Renal cortical epithelial cell (primary cell): Measurements from ENCODE around the gene CYP19A1. TPM values are rescaled to one million over a fixed set of nuclear protein-coding genes. Genes with fewer than 3 reads are reported as not detected.

Source experiments
- DNase-seq: peaks from one replicate; pipeline ENCODE4 v3.0.0-alpha.2; 2011; ENCODE audit warnings: low read depth
- total RNA-seq: library from RNA; depleted of rRNA; stranded (reverse); fragments of >200 nt; gene quantifications from 2 replicates; pipeline ENCODE4 v1.2.3, GENCODE V29; 2014

CYP19A1 gene
- total RNA-seq, 1 donor from 2014 or later: not detected

DNA sequence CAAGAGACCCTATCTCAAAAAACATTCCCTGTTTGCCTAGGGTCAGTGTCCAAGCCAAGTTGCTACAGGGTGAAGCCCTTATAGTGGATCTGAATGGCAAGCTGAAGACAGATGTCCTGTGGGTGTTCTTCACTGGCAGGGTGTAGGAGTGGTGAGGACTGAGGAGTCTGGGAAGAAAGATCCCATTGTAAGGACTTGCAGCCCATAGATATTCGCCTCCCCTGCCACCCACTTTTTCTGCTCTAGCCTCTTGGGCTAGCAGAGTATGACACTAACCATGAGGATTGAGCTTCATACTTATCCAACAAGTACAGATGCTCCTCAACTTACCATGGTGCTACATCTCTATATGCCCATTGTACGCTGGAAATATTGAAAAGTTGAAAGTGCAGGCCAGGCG is 13.2 kb downstream of the CYP19A1 start:
- no peak for DNase-seq

DNA sequence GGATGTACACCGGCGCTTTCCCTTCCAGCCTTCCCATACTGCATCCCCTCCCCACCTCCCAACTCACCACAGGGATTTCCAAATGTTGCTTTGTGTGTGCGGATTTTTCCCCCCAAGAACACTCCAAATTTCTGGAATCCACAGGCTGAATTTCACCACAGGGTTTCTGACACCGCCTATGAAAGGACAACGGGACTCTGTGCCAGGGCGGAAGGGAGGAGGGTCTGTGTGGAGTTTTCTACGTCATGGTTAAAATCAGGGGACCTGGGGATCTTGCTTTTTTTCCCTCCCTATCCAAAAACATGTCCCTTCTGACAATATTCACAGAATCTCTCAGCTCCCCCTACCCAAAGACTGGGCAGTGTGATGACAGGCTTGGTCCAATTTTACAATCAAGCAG is 14.6 kb downstream of the CYP19A1 start:
- no peak for DNase-seq

DNA sequence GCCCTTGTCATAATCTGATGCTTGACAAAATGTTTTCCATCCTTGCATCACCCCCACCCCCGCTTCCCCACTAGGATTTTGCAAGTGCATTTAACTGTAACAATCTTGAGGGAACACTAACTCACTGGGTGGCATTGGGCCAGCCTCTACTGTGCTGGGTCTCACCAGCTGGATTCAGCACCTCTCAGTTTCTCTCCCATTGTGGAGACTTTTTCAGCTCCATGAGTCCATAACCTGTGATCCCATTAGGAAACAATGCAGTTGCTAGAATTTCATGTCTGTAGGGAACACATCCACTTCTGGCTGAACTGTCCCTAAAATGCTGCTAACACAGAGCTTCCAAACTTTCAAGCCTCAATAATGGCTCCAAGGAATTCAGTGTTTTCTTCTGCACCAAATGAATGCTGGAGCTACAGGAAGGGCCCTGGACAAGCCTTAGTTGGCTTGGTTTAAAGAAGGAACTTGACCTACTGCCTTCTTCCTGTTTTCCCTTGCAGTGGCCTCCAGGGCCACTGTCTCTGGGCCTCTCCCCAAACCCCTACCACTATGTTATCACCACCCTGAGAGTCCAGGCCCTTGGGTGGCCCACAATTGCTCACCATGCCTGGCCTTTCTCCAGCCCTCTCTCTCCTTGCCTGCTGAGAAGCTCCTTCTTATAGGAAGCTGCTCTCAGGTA is 15.6 kb downstream of the CYP19A1 start:
- DNase-seq: no peak

DNA sequence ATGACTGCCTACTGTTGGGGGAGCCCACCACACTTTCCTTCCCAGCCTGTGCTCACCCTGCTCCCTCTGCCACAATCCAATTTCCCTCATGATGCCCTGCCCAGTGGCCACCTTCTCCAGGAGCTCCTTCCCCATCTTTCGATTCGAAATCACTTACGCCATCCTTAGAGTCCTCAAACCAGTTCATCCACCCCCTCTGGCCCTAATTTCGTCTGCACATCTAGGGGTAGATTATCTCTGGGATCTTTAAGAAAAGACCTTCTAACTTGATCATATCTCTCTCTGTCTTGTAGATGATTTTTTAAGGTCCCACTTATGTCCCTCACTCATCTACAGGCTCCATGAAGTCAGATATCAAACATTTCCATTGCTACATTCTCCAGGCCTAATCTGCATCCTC is 17.1 kb downstream of the CYP19A1 start:
- no peak for DNase-seq

DNA sequence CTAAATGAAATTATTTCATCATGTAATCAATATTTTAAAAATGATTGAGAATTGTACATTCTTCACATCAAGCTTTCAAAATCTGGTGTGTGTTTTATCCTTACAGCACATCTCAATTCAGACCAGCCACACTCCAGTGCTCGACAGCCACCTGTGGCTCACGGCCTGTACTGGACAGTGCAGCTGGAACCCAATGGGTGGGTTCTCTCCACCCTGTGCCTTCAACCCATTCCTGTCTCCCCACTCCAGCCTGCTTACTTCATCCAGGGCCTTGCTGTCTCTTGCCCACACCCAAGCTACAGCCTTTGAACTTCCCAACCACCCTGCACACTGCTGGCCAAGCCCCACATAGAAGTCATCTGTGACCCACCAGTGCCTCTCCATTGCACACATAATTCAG is 17.6 kb downstream of the CYP19A1 start:
- DNase-seq: no peak

DNA sequence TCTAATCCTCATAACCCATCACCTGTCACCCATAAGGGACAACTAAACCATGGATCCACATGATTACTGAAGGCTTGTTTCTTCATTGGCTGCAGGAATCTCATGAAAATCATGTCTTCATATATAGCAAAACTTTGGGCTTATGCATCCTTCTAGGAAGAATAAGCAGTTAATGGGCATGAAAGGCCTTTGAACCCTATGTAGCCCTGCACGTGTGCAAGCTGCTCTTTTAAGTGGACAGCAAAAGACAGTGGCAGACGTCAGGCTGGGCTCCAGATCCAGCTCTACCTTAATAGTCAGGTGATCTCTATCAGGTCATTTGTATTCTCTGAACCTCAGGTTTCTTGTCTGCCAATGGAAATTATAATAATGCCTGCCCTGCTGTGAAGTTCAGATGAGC is 18.9 kb downstream of the CYP19A1 start:
- DNase-seq: no peak

DNA sequence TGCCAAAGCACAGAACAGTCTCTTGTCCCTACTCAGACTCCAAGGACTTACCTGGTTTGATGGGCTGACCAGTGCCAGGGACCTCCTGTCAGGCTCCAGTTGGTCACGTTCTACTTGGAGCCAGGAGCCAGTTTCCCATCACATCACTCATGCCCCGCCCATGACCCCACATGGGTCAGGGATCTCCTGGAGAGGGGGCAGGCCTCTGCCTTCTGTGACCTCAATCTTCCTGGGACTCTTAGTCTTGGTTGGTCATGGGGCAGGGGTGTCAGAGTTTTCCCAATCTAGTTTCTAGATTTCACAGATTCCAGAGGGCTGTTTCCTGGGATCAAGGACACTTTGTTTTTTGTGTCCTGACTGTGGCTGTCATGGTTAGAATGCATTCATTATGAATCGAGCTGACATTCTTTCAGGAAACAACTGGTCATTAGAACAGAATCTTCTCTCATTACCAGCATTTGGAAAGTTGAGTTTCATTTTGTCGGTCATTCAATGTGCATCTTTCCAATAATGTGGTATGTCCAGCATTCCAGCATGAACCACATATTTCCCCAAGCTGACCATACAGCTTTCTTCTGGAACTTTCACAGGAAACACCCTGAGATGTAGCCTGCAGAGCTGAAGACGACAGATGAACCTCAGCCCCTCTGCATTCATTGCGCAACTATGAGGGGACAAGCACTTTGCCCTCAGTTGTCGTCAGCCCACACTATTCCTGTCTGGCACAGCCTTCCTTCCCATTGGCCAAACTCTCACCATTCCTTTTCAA is 19.8 kb downstream of the CYP19A1 start:
- no peak for DNase-seq

DNA sequence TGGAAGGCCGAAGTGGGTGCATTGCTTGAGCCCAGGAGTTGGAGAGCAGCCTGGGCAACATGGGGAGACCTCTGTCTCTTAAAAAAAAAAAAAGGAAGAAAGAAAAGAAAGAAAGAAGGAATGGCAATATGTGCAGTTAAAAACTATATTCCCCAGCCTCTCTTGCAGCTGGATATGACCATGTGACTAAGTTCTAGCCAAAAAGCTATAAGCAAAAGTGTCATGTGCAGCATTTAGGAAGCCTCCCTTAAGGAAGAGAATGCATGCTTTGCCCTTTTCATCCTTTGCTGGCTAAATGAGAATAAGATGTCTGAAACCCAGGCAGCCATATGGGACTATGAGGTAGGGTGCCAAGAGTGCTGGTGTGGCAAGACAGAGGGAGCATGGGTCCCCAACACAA is 21.8 kb downstream of the CYP19A1 start:
- no peak for DNase-seq

DNA sequence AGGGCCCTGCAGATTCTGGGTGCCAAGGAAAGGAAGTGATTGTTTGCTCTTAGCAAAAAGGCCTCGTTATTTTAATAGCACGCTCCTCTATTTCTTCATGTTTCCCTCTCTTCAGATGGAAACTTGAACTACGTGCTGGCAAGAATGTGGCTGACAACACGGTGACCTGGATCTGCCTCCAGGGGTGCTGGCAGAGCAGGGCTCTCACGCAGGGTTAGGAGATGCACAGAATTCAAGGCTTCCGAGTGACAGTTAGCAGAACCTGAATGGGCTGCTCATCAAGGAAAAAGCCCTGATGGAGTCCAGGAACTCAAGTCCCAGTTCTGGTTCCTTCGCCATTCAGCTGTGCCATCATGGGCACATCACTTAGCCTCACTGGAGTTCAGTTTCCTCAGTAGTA is 22.7 kb downstream of the CYP19A1 start:
- no peak for DNase-seq

DNA sequence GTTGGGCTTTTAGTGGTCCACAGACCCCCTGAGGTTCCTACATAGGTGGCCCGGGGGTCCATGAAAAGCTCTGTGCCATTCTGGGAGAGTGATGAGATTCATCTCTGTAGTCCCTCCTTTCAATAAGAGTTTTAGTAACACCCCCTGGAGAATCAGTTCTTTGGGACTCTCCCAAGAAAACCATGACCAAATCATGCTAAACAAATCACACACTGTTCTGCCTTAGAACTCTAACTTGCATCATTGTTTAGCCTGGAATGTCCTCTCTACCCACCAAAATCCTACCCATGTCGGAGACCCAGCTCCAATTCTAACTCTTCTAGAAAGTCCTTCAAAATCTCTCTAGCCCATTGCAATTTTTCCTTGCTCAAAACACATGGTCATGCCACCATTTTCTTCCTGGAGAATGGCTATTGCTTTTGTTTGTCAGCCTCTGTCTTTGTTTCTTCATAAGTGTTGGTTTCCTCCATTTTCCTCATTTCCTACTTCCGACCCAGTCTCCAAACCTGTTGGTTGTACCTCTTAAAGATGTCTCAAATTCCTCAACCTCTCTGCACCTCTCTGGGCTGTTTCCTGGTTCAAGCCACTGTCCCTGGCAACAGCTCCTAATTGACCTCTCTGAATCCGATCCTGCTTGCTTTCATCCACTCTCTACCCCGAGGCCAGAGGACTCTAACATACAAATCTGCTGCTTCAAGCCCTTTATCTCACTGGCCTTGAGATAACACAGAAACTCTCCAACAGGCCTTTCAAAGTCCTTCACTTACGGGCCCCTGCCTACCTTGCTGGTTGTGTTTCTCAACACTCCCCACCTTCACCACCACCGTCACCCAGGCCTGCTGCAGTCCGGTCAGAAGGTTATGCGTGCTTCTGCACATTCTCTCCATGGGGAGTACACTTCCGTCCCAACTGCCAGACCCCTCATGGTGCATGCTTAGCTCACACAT is 23.7 kb downstream of the CYP19A1 start:
- DNase-seq: no peak

DNA sequence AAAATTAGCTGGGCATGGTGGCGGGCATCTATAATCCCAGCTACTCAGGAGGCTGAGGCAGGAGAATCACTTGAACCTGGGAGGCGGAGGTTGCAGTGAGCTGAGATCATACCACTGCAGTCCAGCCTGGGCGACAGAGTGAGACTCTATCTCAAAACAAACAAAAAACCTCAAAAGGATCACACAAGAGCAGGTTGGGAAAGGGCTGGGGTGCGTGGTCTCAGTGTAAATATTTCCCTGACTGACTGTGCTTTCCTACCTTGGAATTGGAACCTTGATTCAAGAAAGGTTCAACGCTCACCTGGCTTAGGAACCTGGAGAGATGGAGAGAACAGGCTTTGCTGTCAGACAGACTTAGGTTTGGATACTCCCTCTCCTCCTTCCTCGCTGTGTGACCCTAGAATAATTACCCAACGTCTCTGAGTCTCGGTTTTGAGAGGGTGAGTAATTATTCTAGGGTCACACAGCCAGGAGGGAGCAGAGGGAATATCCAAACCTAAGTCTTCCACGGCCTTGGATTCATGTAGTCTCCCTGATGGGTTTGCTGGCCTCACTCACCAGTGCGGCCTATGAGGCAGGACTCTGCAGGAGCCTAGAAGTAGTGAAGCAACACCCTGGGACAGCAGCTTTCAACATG is 24.6 kb downstream of the CYP19A1 start:
- DNase-seq: no peak

DNA sequence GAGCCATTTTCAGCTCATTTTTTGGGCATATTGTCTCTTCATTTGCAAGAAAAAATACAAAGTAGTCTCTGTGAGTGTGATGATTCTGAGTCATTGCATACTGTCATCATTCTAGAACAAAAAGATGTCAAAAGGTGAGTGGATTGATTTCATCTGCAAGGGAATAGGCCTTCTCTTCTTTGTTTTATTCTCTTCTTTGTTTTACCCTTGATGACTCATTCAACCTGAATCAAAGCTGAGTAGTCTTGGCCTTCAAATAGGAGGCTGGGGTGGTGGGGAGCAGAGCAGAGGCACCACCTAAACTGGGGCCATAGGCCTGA is 25.4 kb downstream of the CYP19A1 start:
- peak; percentile 79 for DNase-seq

DNA sequence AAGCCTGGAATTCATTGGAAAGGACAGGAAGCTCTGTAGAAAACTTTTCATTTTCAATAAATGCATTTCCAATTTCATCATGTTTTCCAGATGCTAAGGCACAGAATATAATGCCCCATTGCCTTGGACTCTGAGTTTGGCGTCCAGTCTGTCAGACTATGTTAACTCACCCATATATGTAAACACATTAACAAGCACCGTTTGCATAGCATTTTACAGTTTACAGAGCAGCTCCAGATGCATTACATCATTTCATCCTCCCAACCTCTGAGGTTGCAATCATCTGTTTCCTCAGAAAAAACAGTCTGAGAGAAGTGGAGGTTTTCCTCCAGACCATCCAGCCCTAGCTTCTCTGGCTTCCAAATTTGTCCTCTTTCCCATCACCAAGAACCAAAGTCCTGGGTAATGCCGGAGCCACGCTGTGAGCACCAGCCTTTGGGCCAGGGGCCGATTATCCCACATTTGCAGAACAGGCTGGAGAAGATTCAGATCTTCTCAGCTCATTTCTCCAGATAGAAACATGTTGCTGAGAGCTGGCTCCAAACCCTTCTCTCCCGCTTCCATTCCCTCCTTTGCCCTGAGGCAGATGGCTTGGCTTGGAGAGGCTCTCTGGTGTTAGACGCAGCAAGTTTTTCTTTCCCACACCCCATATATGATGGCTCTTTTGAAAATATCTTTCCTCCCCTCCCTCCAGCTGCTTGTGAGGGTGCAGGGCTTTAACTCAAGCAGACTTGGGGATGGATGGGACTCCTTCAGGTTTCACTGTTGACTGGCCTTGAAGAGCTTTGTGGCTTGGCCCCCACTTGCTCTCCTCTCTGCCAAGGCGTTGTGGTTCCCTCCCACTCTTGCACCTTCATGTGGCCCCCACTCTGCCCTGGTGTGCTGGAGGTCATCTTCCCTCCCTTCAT is 26.0 kb downstream of the CYP19A1 start:
- DNase-seq: no peak

DNA sequence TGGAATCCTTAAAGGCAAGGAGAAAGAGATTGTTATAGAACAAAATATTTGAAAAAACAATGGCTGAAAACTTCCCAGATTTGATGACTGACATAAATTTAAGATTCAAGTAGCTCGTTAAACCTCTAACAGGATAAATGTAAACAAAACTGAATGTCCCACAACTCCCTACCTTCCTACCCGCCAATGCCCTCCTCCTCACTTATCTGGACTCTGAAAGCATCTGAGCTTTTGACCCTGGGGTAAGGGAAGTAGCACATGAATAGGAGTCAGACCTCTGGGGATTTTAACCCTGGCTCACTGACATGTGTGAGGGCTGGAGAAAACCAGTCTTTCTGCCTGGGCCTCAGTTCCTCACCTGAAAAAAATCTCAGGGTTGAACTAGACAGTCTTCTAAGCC is 26.9 kb downstream of the CYP19A1 start:
- DNase-seq: no peak

DNA sequence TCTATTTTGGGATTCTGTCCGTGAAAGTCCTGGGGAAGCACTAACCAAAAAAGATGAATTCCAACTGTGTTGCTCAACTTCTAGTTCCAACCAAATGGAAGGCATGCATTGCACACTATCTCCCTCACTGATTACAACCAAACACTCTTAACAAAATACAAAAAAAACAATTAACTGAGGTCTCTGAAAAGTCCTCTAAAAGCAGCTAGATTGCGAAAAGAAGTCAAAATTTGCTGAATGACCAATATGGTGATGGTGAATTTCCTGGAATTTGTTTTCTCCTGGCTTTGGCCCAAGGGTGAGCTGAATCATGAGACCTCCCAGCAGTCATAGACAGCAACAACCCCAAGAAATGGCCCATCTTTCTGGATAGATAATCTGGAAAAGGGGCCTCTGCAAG is 28.3 kb downstream of the CYP19A1 start:
- no peak for DNase-seq

DNA sequence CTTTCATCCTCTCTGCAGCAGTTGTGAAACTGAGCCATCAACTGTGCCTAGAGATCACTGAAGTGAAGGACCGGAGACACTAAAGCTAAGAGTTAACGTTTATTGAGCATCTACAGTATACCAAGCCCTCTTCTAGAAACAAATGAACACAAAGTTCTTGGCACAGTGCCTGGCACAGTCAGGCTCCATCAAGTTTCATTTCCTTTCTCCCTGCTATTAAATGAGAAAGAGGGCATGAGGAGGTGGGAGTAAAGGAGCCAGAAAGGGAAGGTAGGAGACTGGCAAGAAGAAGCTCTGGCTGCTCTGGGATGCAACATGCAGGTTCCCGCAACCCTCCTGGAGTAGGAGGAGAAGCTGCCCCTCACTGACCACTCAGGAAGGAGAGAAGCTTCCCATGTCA is 30.6 kb downstream of the CYP19A1 start:
- no peak for DNase-seq

DNA sequence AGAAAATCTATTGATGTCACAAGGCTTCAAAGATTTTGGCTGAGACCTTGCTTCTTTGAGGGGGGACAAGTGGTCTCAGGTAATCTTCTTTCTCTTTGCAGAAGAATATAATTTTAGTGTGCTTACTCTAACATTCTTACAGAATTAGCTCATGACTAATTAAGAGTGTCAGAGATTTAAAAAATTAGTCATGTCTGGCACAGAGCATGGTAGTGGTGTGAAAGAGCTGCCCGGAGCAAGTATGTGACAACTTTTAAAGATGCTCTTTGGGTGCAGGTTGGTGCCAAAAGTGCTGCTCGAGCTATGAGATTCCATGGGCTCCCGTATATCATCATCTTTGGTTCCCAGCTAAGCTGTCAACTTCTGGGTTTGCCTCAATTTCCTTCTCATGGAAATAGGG is 31.1 kb downstream of the CYP19A1 start:
- DNase-seq: no peak

DNA sequence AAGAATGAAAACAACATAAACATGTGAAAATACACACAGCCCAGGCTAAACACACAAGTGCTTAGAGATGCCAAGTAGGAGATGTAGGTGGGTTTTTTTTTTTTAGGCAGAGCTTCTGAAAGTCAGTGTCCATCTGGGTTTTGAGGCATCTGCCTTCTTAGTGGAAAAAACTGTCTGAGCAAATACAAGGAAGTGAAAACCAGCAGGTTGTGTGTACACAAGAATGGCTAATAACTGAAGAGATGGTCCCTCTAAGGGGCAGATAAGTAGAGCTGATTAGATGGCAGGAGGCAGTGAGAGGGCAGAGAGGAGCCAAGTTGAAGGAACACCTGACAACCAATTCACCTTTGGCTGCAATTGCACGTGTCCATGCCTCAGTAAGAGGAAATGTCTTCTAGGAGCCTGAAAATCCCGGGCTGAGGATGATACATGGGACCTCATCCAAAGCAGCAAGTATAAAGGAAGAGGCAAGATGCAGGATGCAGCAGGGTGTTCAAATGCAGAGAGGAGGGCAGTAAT is 34.9 kb downstream of the CYP19A1 start:
- no peak for DNase-seq

DNA sequence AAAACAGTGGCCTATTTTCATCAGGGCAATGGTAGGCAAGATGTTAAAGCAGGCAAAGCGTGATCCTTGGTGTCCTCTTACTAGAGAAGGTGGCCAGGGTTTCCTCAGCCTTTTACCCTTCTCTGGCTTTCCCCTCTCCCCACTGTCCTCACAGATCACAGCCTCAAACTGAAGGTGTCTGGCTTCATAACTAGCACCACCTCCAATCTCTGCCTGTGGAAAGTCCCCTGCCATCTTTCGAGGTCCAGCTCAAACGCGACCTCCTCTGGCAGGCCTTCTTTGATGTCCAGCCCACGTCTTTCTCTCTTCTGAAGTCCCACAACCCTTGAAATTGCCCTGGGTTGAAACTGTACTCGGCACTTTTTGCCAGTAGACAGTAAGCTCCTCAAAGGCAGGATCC is 35.9 kb downstream of the CYP19A1 start:
- no peak for DNase-seq

DNA sequence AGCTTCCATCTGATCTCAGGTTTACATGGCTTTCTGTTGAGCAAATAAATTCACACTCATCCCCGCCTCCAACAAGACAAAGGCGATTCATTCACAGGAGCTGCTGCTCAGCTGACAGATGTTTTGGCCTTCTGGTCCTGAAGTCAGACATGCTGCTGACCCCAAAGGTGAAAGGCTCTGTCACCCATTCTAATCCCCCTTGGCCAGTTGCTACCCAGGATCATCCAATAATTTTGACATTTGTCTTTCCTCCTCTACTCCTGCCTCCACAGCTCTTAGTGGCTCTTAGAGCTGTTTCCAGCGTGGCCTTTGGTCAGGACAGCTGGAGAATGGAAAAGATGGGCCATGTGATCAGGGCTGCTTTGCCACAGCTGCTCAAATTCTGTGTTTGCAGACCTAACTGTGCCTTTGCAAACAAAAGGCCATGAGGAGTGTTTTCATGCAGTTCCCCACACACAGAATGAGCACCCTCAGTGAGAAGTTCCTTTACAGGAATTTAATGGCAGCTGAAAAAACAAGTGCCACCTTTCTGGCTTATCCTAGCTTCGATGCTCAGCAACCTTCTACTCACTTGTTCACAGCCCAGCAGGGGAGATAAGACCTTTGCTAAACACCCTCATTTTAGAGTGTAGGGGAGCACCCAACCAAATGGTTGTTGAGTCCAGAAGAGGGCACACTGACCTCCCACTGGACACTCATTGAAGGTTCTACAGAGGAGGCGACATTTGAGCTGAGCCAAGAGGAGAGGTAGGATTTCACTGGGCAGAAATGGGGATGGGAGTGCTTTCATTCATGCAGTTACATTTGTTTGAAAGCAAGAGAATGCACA is 39.0 kb downstream of the CYP19A1 start:
- no peak for DNase-seq
